ENCODE data around the gene CDK5RAP2.

CDK5RAP2 gene

DNA sequence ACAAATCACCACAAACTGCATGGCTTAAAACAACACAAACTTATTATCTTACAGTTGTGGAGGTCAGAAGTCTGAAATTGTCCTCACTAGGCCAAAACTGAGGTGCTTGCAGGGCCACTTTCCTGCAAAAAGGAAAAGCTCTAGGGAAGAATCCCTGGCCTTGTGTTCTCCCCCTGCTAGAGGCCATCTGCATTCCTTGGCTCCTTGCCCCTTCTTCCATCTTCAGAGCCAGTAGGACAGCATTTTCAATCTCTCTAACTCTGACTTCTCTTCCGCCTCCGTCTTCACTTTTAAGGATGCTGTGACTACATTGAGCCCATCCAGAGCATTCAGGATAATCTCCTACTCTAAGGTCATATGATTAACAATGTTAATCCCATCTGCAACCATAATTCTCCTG lies 236.6 kb downstream of the CDK5RAP2 start:
- H3K27ac Mint-ChIP-seq, result no peak overlapping the region
- no peaks in the 10 kb centered on the region for H3K9me3 Mint-ChIP-seq
- H3K36me3 Mint-ChIP-seq (ENCODE audit: low read depth), result no peaks in the 10 kb centered on the region

More for the DNA sequence above, 236.6 kb downstream of the CDK5RAP2 start:
- Mint-ChIP-seq H3K4me1 (ENCODE audit: low read depth) (no peaks in the 10 kb centered on the region), H3K4me3 (no peak overlapping the region), H3K27me3 (peaks cover 10% of the 10 kb centered on the region)

Measured in stimulated activated naive CD8-positive, alpha-beta T cell treated with anti-CD3 and anti-CD28 coated beads, Interleukin-15, Interleukin-2, amounts not matched to agents 100 ng/mL and 50 ng/mL, for 24 hours (primary cell).